SK-N-SH (cell line): ENCODE measurements around the gene RIOK1.

Source experiments
- EP300 ChIP-seq, 2 experiments: IDR thresholded peaks; 2 replicates each; pipeline versions ENCODE4 v1.4.0 to v1.6.1; 2012; ENCODE audit warnings: borderline replicate concordance in 1 of 2, low read depth in 1 of 2, low read length in 1 of 2
- NRF1 ChIP-seq: IDR thresholded peaks from 2 replicates; pipeline ENCODE4 v1.6.1; 2012; ENCODE audit warnings: low read depth, mild to moderate bottlenecking, low read length
- POLR2AphosphoS5 ChIP-seq: IDR thresholded peaks from 2 replicates; pipeline ENCODE4 v1.6.1; 2012; ENCODE audit warnings: low read depth, low read length
- RAD21 ChIP-seq: IDR thresholded peaks from 2 replicates; pipeline ENCODE4 v1.6.1; 2012; ENCODE audit warnings: mild to moderate bottlenecking, low read length
- RCOR1 ChIP-seq: fragments of 150-350 bp; IDR thresholded peaks from 2 replicates; pipeline ENCODE4 v1.6.1; 2017; ENCODE audit warnings: antibody characterized with exemption, low read length
- RFX5 ChIP-seq: IDR thresholded peaks from 2 replicates; pipeline ENCODE4 v1.6.1; 2012; ENCODE audit warnings: mild to moderate bottlenecking, improper control_type of control experiment, low read length
- TAF1 ChIP-seq: IDR thresholded peaks from 2 replicates; pipeline ENCODE4 v1.6.1; 2012; ENCODE audit warnings: low read depth, mild to moderate bottlenecking, low read length, moderate library complexity, borderline replicate concordance
- TCF12 ChIP-seq: IDR thresholded peaks from 2 replicates; pipeline ENCODE4 v1.4.0; 2012
- YY1 ChIP-seq: IDR thresholded peaks from 2 replicates; pipeline ENCODE4 v1.4.0; 2012; ENCODE audit warnings: low read depth, mild to moderate bottlenecking
- TF ChIP-seq, protein P1 (sequence below): fragments of 200-600 bp; sonication (generic); IDR thresholded peaks from 2 replicates; pipeline ENCODE4 v1.6.1; 2017; ENCODE audit warnings: antibody characterized with exemption, mild to moderate bottlenecking, moderate library complexity
- TF ChIP-seq, protein P2 (sequence below): IDR thresholded peaks from 2 replicates; pipeline ENCODE4 v1.6.1; 2012; ENCODE audit warnings: mild to moderate bottlenecking, low read depth, low read length, moderate library complexity
- TF ChIP-seq, protein P3 (sequence below): fragments of 150-350 bp; IDR thresholded peaks from 2 replicates; pipeline ENCODE4 v1.6.1; 2017; ENCODE audit warnings: antibody characterized with exemption, low read length, low read depth, borderline replicate concordance
- TF ChIP-seq, protein P4 (sequence below): IDR thresholded peaks from 2 replicates; pipeline ENCODE4; 2012
- TF ChIP-seq, protein P5 (sequence below): IDR thresholded peaks from 2 replicates; pipeline ENCODE4 v1.4.0; 2012; ENCODE audit warnings: low read depth

DNA sequence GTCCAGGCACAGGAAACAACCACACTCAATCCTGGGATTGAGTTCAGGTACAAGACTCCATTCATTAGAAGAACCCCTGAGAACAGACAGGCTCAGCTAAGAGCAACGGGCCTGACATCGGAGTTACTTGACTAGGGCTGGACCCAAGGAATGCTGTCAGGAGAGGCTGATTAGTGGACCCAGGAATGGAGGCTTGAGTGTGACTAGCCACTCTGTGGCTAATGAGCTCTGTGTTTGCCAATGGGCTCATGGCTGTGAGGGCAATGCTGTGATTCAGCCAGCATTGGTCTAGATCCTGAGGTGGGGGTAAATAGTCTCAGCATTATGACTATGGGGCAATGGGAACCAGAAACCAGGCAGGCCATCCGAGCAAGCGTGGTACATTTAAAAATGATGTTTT is 71.8 kb downstream of the RIOK1 start:
- TF ChIP-seq NRF1 (no peak), POLR2AphosphoS5 (no peak), TCF12 (no peak), RFX5 (no peak), EP300 (IDR thresholded peaks at IDR 0.05; ENCODE audit: borderline replicate concordance in 1 of 2, low read depth in 1 of 2, low read length in 1 of 2) (no peak), RCOR1 (no peak), RAD21 (no peak), TAF1 (no peak), YY1 (no peak)
- TF ChIP-seq, protein P1, sequence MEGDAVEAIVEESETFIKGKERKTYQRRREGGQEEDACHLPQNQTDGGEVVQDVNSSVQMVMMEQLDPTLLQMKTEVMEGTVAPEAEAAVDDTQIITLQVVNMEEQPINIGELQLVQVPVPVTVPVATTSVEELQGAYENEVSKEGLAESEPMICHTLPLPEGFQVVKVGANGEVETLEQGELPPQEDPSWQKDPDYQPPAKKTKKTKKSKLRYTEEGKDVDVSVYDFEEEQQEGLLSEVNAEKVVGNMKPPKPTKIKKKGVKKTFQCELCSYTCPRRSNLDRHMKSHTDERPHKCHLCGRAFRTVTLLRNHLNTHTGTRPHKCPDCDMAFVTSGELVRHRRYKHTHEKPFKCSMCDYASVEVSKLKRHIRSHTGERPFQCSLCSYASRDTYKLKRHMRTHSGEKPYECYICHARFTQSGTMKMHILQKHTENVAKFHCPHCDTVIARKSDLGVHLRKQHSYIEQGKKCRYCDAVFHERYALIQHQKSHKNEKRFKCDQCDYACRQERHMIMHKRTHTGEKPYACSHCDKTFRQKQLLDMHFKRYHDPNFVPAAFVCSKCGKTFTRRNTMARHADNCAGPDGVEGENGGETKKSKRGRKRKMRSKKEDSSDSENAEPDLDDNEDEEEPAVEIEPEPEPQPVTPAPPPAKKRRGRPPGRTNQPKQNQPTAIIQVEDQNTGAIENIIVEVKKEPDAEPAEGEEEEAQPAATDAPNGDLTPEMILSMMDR = no peak
- TF ChIP-seq, protein P2, sequence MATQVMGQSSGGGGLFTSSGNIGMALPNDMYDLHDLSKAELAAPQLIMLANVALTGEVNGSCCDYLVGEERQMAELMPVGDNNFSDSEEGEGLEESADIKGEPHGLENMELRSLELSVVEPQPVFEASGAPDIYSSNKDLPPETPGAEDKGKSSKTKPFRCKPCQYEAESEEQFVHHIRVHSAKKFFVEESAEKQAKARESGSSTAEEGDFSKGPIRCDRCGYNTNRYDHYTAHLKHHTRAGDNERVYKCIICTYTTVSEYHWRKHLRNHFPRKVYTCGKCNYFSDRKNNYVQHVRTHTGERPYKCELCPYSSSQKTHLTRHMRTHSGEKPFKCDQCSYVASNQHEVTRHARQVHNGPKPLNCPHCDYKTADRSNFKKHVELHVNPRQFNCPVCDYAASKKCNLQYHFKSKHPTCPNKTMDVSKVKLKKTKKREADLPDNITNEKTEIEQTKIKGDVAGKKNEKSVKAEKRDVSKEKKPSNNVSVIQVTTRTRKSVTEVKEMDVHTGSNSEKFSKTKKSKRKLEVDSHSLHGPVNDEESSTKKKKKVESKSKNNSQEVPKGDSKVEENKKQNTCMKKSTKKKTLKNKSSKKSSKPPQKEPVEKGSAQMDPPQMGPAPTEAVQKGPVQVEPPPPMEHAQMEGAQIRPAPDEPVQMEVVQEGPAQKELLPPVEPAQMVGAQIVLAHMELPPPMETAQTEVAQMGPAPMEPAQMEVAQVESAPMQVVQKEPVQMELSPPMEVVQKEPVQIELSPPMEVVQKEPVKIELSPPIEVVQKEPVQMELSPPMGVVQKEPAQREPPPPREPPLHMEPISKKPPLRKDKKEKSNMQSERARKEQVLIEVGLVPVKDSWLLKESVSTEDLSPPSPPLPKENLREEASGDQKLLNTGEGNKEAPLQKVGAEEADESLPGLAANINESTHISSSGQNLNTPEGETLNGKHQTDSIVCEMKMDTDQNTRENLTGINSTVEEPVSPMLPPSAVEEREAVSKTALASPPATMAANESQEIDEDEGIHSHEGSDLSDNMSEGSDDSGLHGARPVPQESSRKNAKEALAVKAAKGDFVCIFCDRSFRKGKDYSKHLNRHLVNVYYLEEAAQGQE = no peak
- TF ChIP-seq, protein P3, sequence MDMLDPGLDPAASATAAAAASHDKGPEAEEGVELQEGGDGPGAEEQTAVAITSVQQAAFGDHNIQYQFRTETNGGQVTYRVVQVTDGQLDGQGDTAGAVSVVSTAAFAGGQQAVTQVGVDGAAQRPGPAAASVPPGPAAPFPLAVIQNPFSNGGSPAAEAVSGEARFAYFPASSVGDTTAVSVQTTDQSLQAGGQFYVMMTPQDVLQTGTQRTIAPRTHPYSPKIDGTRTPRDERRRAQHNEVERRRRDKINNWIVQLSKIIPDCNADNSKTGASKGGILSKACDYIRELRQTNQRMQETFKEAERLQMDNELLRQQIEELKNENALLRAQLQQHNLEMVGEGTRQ = no peak
- TF ChIP-seq, protein P4, sequence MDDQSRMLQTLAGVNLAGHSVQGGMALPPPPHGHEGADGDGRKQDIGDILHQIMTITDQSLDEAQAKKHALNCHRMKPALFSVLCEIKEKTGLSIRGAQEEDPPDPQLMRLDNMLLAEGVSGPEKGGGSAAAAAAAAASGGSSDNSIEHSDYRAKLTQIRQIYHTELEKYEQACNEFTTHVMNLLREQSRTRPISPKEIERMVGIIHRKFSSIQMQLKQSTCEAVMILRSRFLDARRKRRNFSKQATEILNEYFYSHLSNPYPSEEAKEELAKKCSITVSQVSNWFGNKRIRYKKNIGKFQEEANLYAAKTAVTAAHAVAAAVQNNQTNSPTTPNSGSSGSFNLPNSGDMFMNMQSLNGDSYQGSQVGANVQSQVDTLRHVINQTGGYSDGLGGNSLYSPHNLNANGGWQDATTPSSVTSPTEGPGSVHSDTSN = no peak
- TF ChIP-seq, protein P5, sequence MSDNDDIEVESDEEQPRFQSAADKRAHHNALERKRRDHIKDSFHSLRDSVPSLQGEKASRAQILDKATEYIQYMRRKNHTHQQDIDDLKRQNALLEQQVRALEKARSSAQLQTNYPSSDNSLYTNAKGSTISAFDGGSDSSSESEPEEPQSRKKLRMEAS = no peak
